ENCODE results near the gene TMEM82.

TMEM82 gene

GRCh38 chr1:15705184-15705566, 37.1 kb upstream of the TMEM82 start:
- no peaks in the 10 kb centered on the region for H3K9me3 ChIP-seq (ENCODE audit: control insufficient read depth in 2 of 2, low read length in 2 of 2)
- no peak overlapping the region for H3K4me3 ChIP-seq (ENCODE audit: low read length in 2 of 2)
- H3K36me3 ChIP-seq (ENCODE audit: control insufficient read depth in 2 of 2, insufficient read depth in 2 of 2, low read length in 2 of 2), result peaks cover 3 to 7% of the 10 kb centered on the region in 2 donors
- peaks cover 10 to 12% of the 10 kb centered on the region in 2 donors for H3K4me1 ChIP-seq (ENCODE audit: control insufficient read depth in 2 of 2, insufficient read depth in 2 of 2, low read length in 2 of 2)
- no peak overlapping the region for H3K9ac ChIP-seq (ENCODE audit: low read depth in 1 of 2, low read length in 2 of 2)
- no peak overlapping the region for H3K27ac ChIP-seq (ENCODE audit: low read depth in 2 of 2, low read length in 2 of 2)
- H3K27me3 ChIP-seq (ENCODE audit: control insufficient read depth in 2 of 2, insufficient read depth in 2 of 2, low read length in 2 of 2), result no peaks in the 10 kb centered on the region

GRCh38 chr1:15706751-15707150, 35.5 kb upstream of the TMEM82 start:
- no peaks in the 10 kb centered on the region for H3K27me3 ChIP-seq (ENCODE audit: control insufficient read depth in 2 of 2, insufficient read depth in 2 of 2, low read length in 2 of 2)
- no peaks in the 10 kb centered on the region for H3K9me3 ChIP-seq (ENCODE audit: control insufficient read depth in 2 of 2, low read length in 2 of 2)
- no peak overlapping the region for H3K27ac ChIP-seq (ENCODE audit: low read depth in 2 of 2, low read length in 2 of 2)
- H3K36me3 ChIP-seq (ENCODE audit: control insufficient read depth in 2 of 2, insufficient read depth in 2 of 2, low read length in 2 of 2), result peaks cover 3 to 7% of the 10 kb centered on the region in 2 donors
- no peak overlapping the region for H3K4me3 ChIP-seq (ENCODE audit: low read length in 2 of 2)
- no peak overlapping the region for H3K9ac ChIP-seq (ENCODE audit: low read depth in 1 of 2, low read length in 2 of 2)
- peaks cover 10 to 12% of the 10 kb centered on the region in 2 donors for H3K4me1 ChIP-seq (ENCODE audit: control insufficient read depth in 2 of 2, insufficient read depth in 2 of 2, low read length in 2 of 2)

- Histone ChIP-seq H3K27me3 (ENCODE audit: control insufficient read depth in 2 of 2, insufficient read depth in 2 of 2, low read length in 2 of 2) (no peaks in the 10 kb centered on the region), H3K9me3 (ENCODE audit: control insufficient read depth in 2 of 2, low read length in 2 of 2) (no peaks in the 10 kb centered on the region), H3K36me3 (ENCODE audit: control insufficient read depth in 2 of 2, insufficient read depth in 2 of 2, low read length in 2 of 2) (peaks cover 3 to 7% of the 10 kb centered on the region in 2 donors), H3K9ac (ENCODE audit: low read depth in 1 of 2, low read length in 2 of 2) (no peak overlapping the region), H3K4me1 (ENCODE audit: control insufficient read depth in 2 of 2, insufficient read depth in 2 of 2, low read length in 2 of 2) (peaks cover 10 to 12% of the 10 kb centered on the region in 2 donors), H3K4me3 (ENCODE audit: low read length in 2 of 2) (no peak overlapping the region), H3K27ac (ENCODE audit: low read depth in 2 of 2, low read length in 2 of 2) (no peak overlapping the region)
Measured at GRCh38 chr1:15707239-15707925, 34.9 kb upstream of the TMEM82 start.

- Histone ChIP-seq H3K36me3 (ENCODE audit: control insufficient read depth in 2 of 2, insufficient read depth in 2 of 2, low read length in 2 of 2) (peaks cover 3 to 7% of the 10 kb centered on the region in 2 donors), H3K4me3 (ENCODE audit: low read length in 2 of 2) (no peak overlapping the region), H3K9me3 (ENCODE audit: control insufficient read depth in 2 of 2, low read length in 2 of 2) (no peaks in the 10 kb centered on the region), H3K9ac (ENCODE audit: low read depth in 1 of 2, low read length in 2 of 2) (no peak overlapping the region), H3K27ac (ENCODE audit: low read depth in 2 of 2, low read length in 2 of 2) (no peak overlapping the region), H3K4me1 (ENCODE audit: control insufficient read depth in 2 of 2, insufficient read depth in 2 of 2, low read length in 2 of 2) (peaks cover 7 to 10% of the 10 kb centered on the region in 2 donors), H3K27me3 (ENCODE audit: control insufficient read depth in 2 of 2, insufficient read depth in 2 of 2, low read length in 2 of 2) (no peaks in the 10 kb centered on the region)
Measured at GRCh38 chr1:15708486-15709137, 33.7 kb upstream of the TMEM82 start.

GRCh38 chr1:15709226-15709625, 33.1 kb upstream of the TMEM82 start:
- Histone ChIP-seq H3K27ac (ENCODE audit: low read depth in 2 of 2, low read length in 2 of 2) (no peak overlapping the region), H3K9me3 (ENCODE audit: control insufficient read depth in 2 of 2, low read length in 2 of 2) (no peaks in the 10 kb centered on the region), H3K27me3 (ENCODE audit: control insufficient read depth in 2 of 2, insufficient read depth in 2 of 2, low read length in 2 of 2) (no peaks in the 10 kb centered on the region), H3K4me3 (ENCODE audit: low read length in 2 of 2) (no peak overlapping the region), H3K36me3 (ENCODE audit: control insufficient read depth in 2 of 2, insufficient read depth in 2 of 2, low read length in 2 of 2) (peaks cover 3 to 7% of the 10 kb centered on the region in 2 donors), H3K9ac (ENCODE audit: low read depth in 1 of 2, low read length in 2 of 2) (no peak overlapping the region), H3K4me1 (ENCODE audit: control insufficient read depth in 2 of 2, insufficient read depth in 2 of 2, low read length in 2 of 2) (peaks cover 2 to 7% of the 10 kb centered on the region in 2 donors)

- Histone ChIP-seq H3K4me1 (ENCODE audit: control insufficient read depth in 2 of 2, insufficient read depth in 2 of 2, low read length in 2 of 2) (peaks cover 2 to 3% of the 10 kb centered on the region in 2 donors), H3K9ac (ENCODE audit: low read depth in 1 of 2, low read length in 2 of 2) (no peak overlapping the region), H3K27me3 (ENCODE audit: control insufficient read depth in 2 of 2, insufficient read depth in 2 of 2, low read length in 2 of 2) (no peaks in the 10 kb centered on the region), H3K36me3 (ENCODE audit: control insufficient read depth in 2 of 2, insufficient read depth in 2 of 2, low read length in 2 of 2) (peaks cover 10 to 12% of the 10 kb centered on the region in 2 donors), H3K9me3 (ENCODE audit: control insufficient read depth in 2 of 2, low read length in 2 of 2) (no peaks in the 10 kb centered on the region), H3K27ac (ENCODE audit: low read depth in 2 of 2, low read length in 2 of 2) (no peak overlapping the region), H3K4me3 (ENCODE audit: low read length in 2 of 2) (no peak overlapping the region)
Measured at GRCh38 chr1:15712168-15712567, 30.1 kb upstream of the TMEM82 start.

- Histone ChIP-seq H3K9me3 (ENCODE audit: control insufficient read depth in 2 of 2, low read length in 2 of 2) (no peaks in the 10 kb centered on the region), H3K36me3 (ENCODE audit: control insufficient read depth in 2 of 2, insufficient read depth in 2 of 2, low read length in 2 of 2) (peaks cover 24 to 27% of the 10 kb centered on the region in 2 donors), H3K4me1 (ENCODE audit: control insufficient read depth in 2 of 2, insufficient read depth in 2 of 2, low read length in 2 of 2) (peaks cover 0 to 3% of the 10 kb centered on the region in 2 donors), H3K9ac (ENCODE audit: low read depth in 1 of 2, low read length in 2 of 2) (no peak overlapping the region), H3K27ac (ENCODE audit: low read depth in 2 of 2, low read length in 2 of 2) (peak overlapping the region in 1 of 2 donors; percentile 32), H3K27me3 (ENCODE audit: control insufficient read depth in 2 of 2, insufficient read depth in 2 of 2, low read length in 2 of 2) (no peaks in the 10 kb centered on the region), H3K4me3 (ENCODE audit: low read length in 2 of 2) (no peak overlapping the region)
Measured at GRCh38 chr1:15714406-15715136, 27.7 kb upstream of the TMEM82 start.

GRCh38 chr1:15717418-15718125, 24.7 kb upstream of the TMEM82 start:
- H3K4me3 ChIP-seq (ENCODE audit: low read length in 2 of 2), result no peak overlapping the region
- no peak overlapping the region for H3K9ac ChIP-seq (ENCODE audit: low read depth in 1 of 2, low read length in 2 of 2)
- no peaks in the 10 kb centered on the region for H3K9me3 ChIP-seq (ENCODE audit: control insufficient read depth in 2 of 2, low read length in 2 of 2)
- peaks cover 40 to 43% of the 10 kb centered on the region in 2 donors for H3K36me3 ChIP-seq (ENCODE audit: control insufficient read depth in 2 of 2, insufficient read depth in 2 of 2, low read length in 2 of 2)
- H3K27ac ChIP-seq (ENCODE audit: low read depth in 2 of 2, low read length in 2 of 2), result no peak overlapping the region
- peaks cover 0 to 3% of the 10 kb centered on the region in 2 donors for H3K4me1 ChIP-seq (ENCODE audit: control insufficient read depth in 2 of 2, insufficient read depth in 2 of 2, low read length in 2 of 2)
- H3K27me3 ChIP-seq (ENCODE audit: control insufficient read depth in 2 of 2, insufficient read depth in 2 of 2, low read length in 2 of 2), result no peaks in the 10 kb centered on the region

GRCh38 chr1:15718199-15718601, 24.1 kb upstream of the TMEM82 start:
- no peak overlapping the region for H3K27ac ChIP-seq (ENCODE audit: low read depth in 2 of 2, low read length in 2 of 2)
- H3K4me3 ChIP-seq (ENCODE audit: low read length in 2 of 2), result no peak overlapping the region
- H3K36me3 ChIP-seq (ENCODE audit: control insufficient read depth in 2 of 2, insufficient read depth in 2 of 2, low read length in 2 of 2), result peaks cover 45 to 49% of the 10 kb centered on the region in 2 donors
- H3K4me1 ChIP-seq (ENCODE audit: control insufficient read depth in 2 of 2, insufficient read depth in 2 of 2, low read length in 2 of 2), result peaks cover 0 to 3% of the 10 kb centered on the region in 2 donors
- no peaks in the 10 kb centered on the region for H3K27me3 ChIP-seq (ENCODE audit: control insufficient read depth in 2 of 2, insufficient read depth in 2 of 2, low read length in 2 of 2)
- no peak overlapping the region for H3K9ac ChIP-seq (ENCODE audit: low read depth in 1 of 2, low read length in 2 of 2)
- H3K9me3 ChIP-seq (ENCODE audit: control insufficient read depth in 2 of 2, low read length in 2 of 2), result no peaks in the 10 kb centered on the region

Data from mucosa of rectum (tissue), 2 donors.